Vagina (tissue), 2 donors: Measurements from ENCODE around the gene ZBTB42. TPM values are rescaled to one million over a fixed set of nuclear protein-coding genes. Genes with fewer than 3 reads are reported as not detected.

Experiments used
- DNase-seq, 2 donors: peaks; one replicate each; pipeline ENCODE4 v3.0.0-alpha.2; 2017; ENCODE audit errors: extremely low spot score in 2 of 2
- H3K27ac ChIP-seq: fragments of 200-600 bp; sonication (generic); one replicate; pipeline ENCODE4 v1.5.1; 2019
- H3K27me3 ChIP-seq: fragments of 200-600 bp; sonication (generic); one replicate; pipeline ENCODE4 v1.5.1; 2019
- H3K36me3 ChIP-seq, 2 donors: fragments of 200-600 bp; sonication (generic); one replicate each; pipeline ENCODE4 v1.5.1; 2017 to 2019
- H3K4me1 ChIP-seq: fragments of 200-600 bp; sonication (generic); one replicate; pipeline ENCODE4 v1.5.1; 2019
- H3K4me3 ChIP-seq, 2 donors: fragments of 200-600 bp; sonication (generic); 1 replicate in 1 of 2; 2 replicates in 1 of 2; pipeline ENCODE4 v1.5.1; 2016 to 2019
- H3K9me3 ChIP-seq: fragments of 200-600 bp; sonication (generic); one replicate; pipeline ENCODE4 v1.5.1; 2019
- CTCF ChIP-seq, 3 experiments: fragments of 450-650 bp in 2 of 3; fragments of 200-600 bp in 1 of 3; sonication (generic) in 1 of 3; IDR thresholded peaks; one replicate each; pipeline ENCODE4 v1.5.1; 2017 to 2019; ENCODE audit warnings: antibody characterized with exemption in 3 of 3, mild to moderate bottlenecking in 2 of 3, moderate library complexity in 2 of 3
- POLR2A ChIP-seq, 2 donors: fragments of 450-650 bp; IDR thresholded peaks; one replicate each; pipeline ENCODE4 v1.6.1; 2017; ENCODE audit warnings: antibody characterized with exemption in 2 of 2, mild to moderate bottlenecking in 2 of 2, moderate library complexity in 2 of 2
- POLR2AphosphoS5 ChIP-seq, 2 donors: sonication (generic); formaldehyde crosslinking; IDR thresholded peaks; one replicate each; pipeline ENCODE4 v1.9.0; 2017; ENCODE audit warnings: antibody characterized with exemption in 2 of 2, mild to moderate bottlenecking in 2 of 2, low read depth in 1 of 2; ENCODE audit not compliant: insufficient read depth in 1 of 2
- intact Hi-C: fragments of 100-400 bp; cut with DNase I; formaldehyde crosslinking; loops from one replicate; pipeline ENCODE4 v1.15.1; 2023
- total RNA-seq: library from RNA; depleted of rRNA; stranded (reverse); fragments of >200 nt; gene quantifications from one replicate; pipeline ENCODE4 v1.2.3, GENCODE V29; 2016

Gene ZBTB42
- total RNA-seq, 1 donor from 2014 or later, result 7.6 TPM

- no peaks in the 10 kb centered on the region for H3K9me3 ChIP-seq
- H3K4me1 ChIP-seq, result peaks cover 61% of the 10 kb centered on the region
- H3K4me3 ChIP-seq, result no peak overlapping the region
- no peak for TF ChIP-seq POLR2AphosphoS5 (IDR thresholded peaks at IDR 0.05; ENCODE audit: insufficient read depth in 1 of 2, low read depth in 1 of 2)
- no peak for TF ChIP-seq CTCF (IDR thresholded peaks at IDR 0.05)
- no peak for TF ChIP-seq POLR2A (IDR thresholded peaks at IDR 0.05)
- intact Hi-C loops, result no loop called here
- H3K27ac ChIP-seq, result no peak overlapping the region
- no peaks in the 10 kb centered on the region for H3K27me3 ChIP-seq
- peaks cover 0 to 17% of the 10 kb centered on the region in 2 donors for H3K36me3 ChIP-seq
- DNase-seq, result no peak
Measured at GRCh38 chr14:104787736-104788135, 13.2 kb upstream of the ZBTB42 start.

DNA sequence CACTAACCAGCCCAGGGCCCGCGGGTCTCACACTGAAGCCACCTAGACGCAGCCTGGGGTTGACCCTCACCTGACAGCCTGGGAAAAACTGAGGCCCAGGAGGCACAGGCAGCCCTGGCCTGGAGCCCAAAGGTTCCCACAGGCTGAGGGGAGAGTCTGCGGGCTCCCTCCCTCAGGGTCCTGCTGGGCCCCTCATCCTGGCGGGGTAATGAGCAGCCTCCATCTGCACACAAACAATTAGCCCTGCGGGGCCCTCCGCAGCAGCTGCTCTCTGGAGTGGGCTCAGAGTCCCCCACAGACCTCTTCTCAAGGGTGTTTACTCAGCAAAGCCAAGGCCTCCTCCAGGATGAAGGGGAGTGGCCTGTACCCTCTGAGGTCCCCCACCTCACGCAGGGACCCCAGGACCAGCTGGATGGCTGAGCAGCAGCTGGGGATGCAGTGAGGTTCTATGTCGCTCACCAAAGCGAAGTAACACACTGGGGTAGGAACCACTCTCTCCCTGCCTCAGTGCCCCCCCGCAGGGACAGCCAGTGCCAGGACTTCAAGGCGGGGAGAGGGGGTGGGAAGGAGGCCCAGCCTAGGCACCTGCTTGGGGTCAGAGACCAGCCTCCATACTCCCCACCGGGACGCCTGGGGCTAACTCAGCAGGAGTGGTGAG lies 12.6 kb upstream of the ZBTB42 start:
- Histone ChIP-seq H3K4me1 (peaks cover 66% of the 10 kb centered on the region), H3K27ac (no peak overlapping the region)
- intact Hi-C loops, result no loop called here

DNA sequence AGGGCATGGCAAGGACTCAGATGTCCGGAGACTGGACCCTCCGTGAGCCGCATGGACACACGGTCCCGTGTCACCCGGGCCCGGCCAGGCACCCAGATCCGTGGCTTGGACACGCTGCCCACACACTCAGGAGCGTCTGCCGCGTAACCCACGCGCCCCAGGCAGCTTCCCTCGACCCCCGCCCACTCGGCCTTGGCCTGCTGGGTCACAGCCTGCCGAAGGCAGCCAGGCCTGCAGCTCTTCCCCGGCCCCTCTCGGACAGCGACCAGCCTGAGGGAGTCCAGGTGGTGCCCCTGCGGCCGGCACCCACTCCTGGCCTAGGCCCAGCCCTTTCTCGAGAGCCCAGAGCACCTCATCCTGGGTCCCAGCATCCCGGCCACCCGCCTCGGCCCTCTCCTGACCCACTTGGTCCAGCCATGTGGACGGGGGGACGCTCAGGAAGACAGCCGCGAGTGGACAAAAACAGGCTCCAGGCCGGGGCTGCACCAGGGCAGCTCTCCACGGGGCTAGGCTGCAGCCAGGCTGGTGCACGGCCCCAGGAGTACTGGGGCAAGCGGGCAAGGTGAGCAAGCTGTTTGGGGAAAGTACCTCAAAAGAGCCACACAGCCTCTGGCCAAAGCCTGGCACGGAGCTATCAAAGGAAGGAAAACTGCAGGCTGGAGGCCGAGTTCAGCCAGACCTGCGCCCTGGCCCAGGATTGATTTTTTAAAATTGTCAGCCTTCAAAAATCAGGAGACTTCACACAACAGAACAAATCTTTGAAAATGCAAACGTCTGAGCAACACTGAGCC lies 11.8 kb upstream of the ZBTB42 start:
- Histone ChIP-seq H3K4me3 (no peak overlapping the region), H3K36me3 (peaks cover 0 to 17% of the 10 kb centered on the region in 2 donors), H3K4me1 (peaks cover 66% of the 10 kb centered on the region), H3K9me3 (no peaks in the 10 kb centered on the region), H3K27me3 (no peaks in the 10 kb centered on the region), H3K27ac (no peak overlapping the region)
- intact Hi-C loops, result no loop called here
- no peak for DNase-seq
- TF ChIP-seq POLR2A (IDR thresholded peaks at IDR 0.05) (no peak), CTCF (IDR thresholded peaks at IDR 0.05) (no peak), POLR2AphosphoS5 (IDR thresholded peaks at IDR 0.05; ENCODE audit: insufficient read depth in 1 of 2, low read depth in 1 of 2) (no peak)

More for the DNA sequence above, 12.6 kb upstream of the ZBTB42 start:
- TF ChIP-seq POLR2A (IDR thresholded peaks at IDR 0.05), result no peak
- no peak for TF ChIP-seq CTCF (IDR thresholded peaks at IDR 0.05)
- DNase-seq, result no peak
- no peaks in the 10 kb centered on the region for H3K27me3 ChIP-seq
- no peak overlapping the region for H3K4me3 ChIP-seq
- H3K36me3 ChIP-seq, result peaks cover 0 to 17% of the 10 kb centered on the region in 2 donors
- H3K9me3 ChIP-seq, result no peaks in the 10 kb centered on the region

- Histone ChIP-seq H3K4me3 (no peak overlapping the region), H3K9me3 (no peaks in the 10 kb centered on the region), H3K27ac (no peak overlapping the region), H3K4me1 (peaks cover 65% of the 10 kb centered on the region), H3K36me3 (peaks cover 0 to 17% of the 10 kb centered on the region in 2 donors), H3K27me3 (no peaks in the 10 kb centered on the region)
- TF ChIP-seq CTCF (IDR thresholded peaks at IDR 0.05), result no peak
- no peak for TF ChIP-seq POLR2A (IDR thresholded peaks at IDR 0.05)
- no peak for TF ChIP-seq POLR2AphosphoS5 (IDR thresholded peaks at IDR 0.05; ENCODE audit: insufficient read depth in 1 of 2, low read depth in 1 of 2)
- intact Hi-C loops, result loop anchor here (10.0 kb wide), 1 partner anchor 195 kb away; the partner anchor contains the start of gene CLBA1
- no peak for DNase-seq
Measured at GRCh38 chr14:104789752-104790743, 10.9 kb upstream of the ZBTB42 start.
